Adrenal gland (tissue), 12 donors: Measurements from ENCODE around the gene NOP56. TPM values are rescaled to one million over a fixed set of nuclear protein-coding genes. Genes with fewer than 3 reads are reported as not detected.
A peak's percentile ranks its signal among the peaks of the same experiment; 100 is the strongest.

Experiments used
- DNase-seq, 7 donors: peaks; one replicate each; pipeline ENCODE4 v3.0.0-alpha.2; 2019 to 2020
- H3K27ac ChIP-seq, 5 donors: fragments of 200-600 bp; sonication (generic) in 4 of 5; 1 replicate in 3 of 5; 2 replicates in 2 of 5; pipeline versions ENCODE4 v1.5.1 to v1.8.0; 2016 to 2020; ENCODE audit warnings: mild to moderate bottlenecking in 1 of 5
- H3K27me3 ChIP-seq: fragments of 200-600 bp; 2 replicates; pipeline ENCODE4 v1.8.0; 2021
- H3K36me3 ChIP-seq, 2 donors: fragments of 200-600 bp; replicated peaks in 1 of 2; 1 replicate in 1 of 2; 2 replicates in 1 of 2; pipeline versions ENCODE4 v1.5.1 to v1.8.0; 2018 to 2022
- H3K4me1 ChIP-seq, 2 donors: fragments of 200-600 bp; replicated peaks in 1 of 2; 1 replicate in 1 of 2; 2 replicates in 1 of 2; pipeline versions ENCODE4 v1.5.1 to v1.8.0; 2018 to 2021
- H3K4me3 ChIP-seq, 4 donors: fragments of 200-600 bp; sonication (generic) in 3 of 4; one replicate each; pipeline ENCODE4 v1.5.1; 2016 to 2018
- H3K9me3 ChIP-seq, 3 donors: fragments of 200-600 bp; sonication (generic) in 1 of 3; replicated peaks in 1 of 3; 1 replicate in 2 of 3; 2 replicates in 1 of 3; pipeline versions ENCODE4 v1.5.1 to v1.8.0; 2016 to 2021
- CTCF ChIP-seq, 6 experiments: fragments of 450-650 bp in 4 of 6; fragments of 200-600 bp in 2 of 6; sonication (generic) in 1 of 6; IDR thresholded peaks; 1 replicate in 5 of 6; 2 replicates in 1 of 6; pipeline versions ENCODE4 v1.5.1 to v1.8.0; 2016 to 2021; ENCODE audit warnings: antibody characterized with exemption in 6 of 6, mild to moderate bottlenecking in 2 of 6, moderate library complexity in 1 of 6
- POLR2A ChIP-seq, 2 donors: fragments of 450-650 bp; IDR thresholded peaks; one replicate each; pipeline ENCODE4 v1.6.1; 2017; ENCODE audit warnings: antibody characterized with exemption in 2 of 2, mild to moderate bottlenecking in 2 of 2, moderate library complexity in 1 of 2
- WGBS, 4 donors: extraction: QIAGEN DNeasy Blood & Tissue Kit in 2 of 4; methylation state at CpG; one replicate each; pipeline versions ENCODE4 v1.1.5 to v1.1.7; 2013 to 2017; 5-methylcytosine and 5-hydroxymethylcytosine counted together
- intact Hi-C, 2 donors: fragments of 100-400 bp; cut with DNase I; formaldehyde crosslinking; loops; one replicate each; pipeline versions ENCODE4 v1.14.1 to v1.15.0; 2022 to 2023
- polyA plus RNA-seq, 3 donors: library from polyadenylated mRNA; stranded (reverse); fragments of 200-250 nt in 2 of 3; fragments of 350-450 nt in 1 of 3; fragmentation: Illumina TruSeq in 1 of 3; extraction: RNeasy Lipid Tissue Mini Kit (QIAGEN cat#74804) in 1 of 3; gene quantifications; one replicate each; pipeline ENCODE4 v1.2.3, GENCODE V29; 2013 to 2014
- total RNA-seq, 9 donors: library from RNA; depleted of rRNA in 4 of 9; stranded (reverse); fragments of >200 nt in 4 of 9; fragments of 120-200 nt in 1 of 9; fragmentation: NEBNext Ultra II Directional in 1 of 9; extraction: Animal tissue kit (Norgen Biotek cat#: 25700) in 1 of 9; gene quantifications; one replicate each; pipeline versions ENCODE4 v1.1.0 to v1.2.4, GENCODE V29; 2013 to 2023
- donor health status: healthy with polysubstance abuse.
- donor health status: Bipolar disorder and iron deficiency.
- donor health status: DM: yes; HTN: yes; CAD: no.
- donor health status: DM: no; HTN: no; CAD: no.
- donor health status: DM: no; HTN: no; CAD: no.
- donor health status: DM: yes; HTN: yes; CAD: no.

Gene NOP56
- total and polyA plus RNA-seq, 12 donors, result 52.5 to 181 (median 91.3) TPM

GRCh38 chr20:2663364-2663886 lies 11.0 kb downstream of the NOP56 start:
- peaks cover 0 to 41% of the 10 kb centered on the region in 2 donors for H3K36me3 ChIP-seq
- peak overlapping the region in 4 of 5 donors; percentile 83 to 91 (median 86) for H3K27ac ChIP-seq
- 4 to 6% (median 4%) methylated on average over 9 to 13 of the region's 13 CpGs for WGBS, 4 donors
- TF ChIP-seq CTCF (IDR thresholded peaks at IDR 0.05) (no peak), POLR2A (IDR thresholded peaks at IDR 0.05) (no peak)
- H3K4me1 ChIP-seq, result peaks cover 10 to 12% of the 10 kb centered on the region in 2 donors
- H3K4me3 ChIP-seq, result peak overlapping the region; percentile 38 to 80 (median 68)
- H3K27me3 ChIP-seq, result no peaks in the 10 kb centered on the region
- DNase-seq, result no peak
- H3K9me3 ChIP-seq, result no peaks in the 10 kb centered on the region
- intact Hi-C loops, result no loop called here

- peaks cover 0 to 34% of the 10 kb centered on the region in 2 donors for H3K36me3 ChIP-seq
- TF ChIP-seq CTCF (IDR thresholded peaks at IDR 0.05), result no peak
- TF ChIP-seq POLR2A (IDR thresholded peaks at IDR 0.05), result peak; percentile 69 to 72
- H3K27ac ChIP-seq, result peak within 1 kb of the TSS; percentile 75 to 91 (median 85)
- no peaks in the 10 kb centered on the region for H3K9me3 ChIP-seq
- intact Hi-C loops, result no loop called here
- H3K27me3 ChIP-seq, result no peaks in the 10 kb centered on the region
- peak; percentile 91 to 98 (median 94) for DNase-seq
- WGBS, 4 donors, result 4 to 14% (median 8%) methylated on average over 30 to 49 of the region's 49 CpGs
- H3K4me3 ChIP-seq, result peak within 1 kb of the TSS; percentile 38 to 80 (median 68)
- H3K4me1 ChIP-seq, result peaks cover 10 to 12% of the 10 kb centered on the region in 2 donors
Measured at GRCh38 chr20:2663887-2664719, 11.7 kb downstream of the NOP56 start, which contains the start of gene IDH3B. Gene IDH3B (minus strand): TSS chr20:2664216. CDS start chr20:2664188, 28 bp downstream.

GRCh38 chr20:2671977-2672376 lies 19.5 kb downstream of the NOP56 start:
- Histone ChIP-seq H3K9me3 (no peaks in the 10 kb centered on the region), H3K27ac (no peak overlapping the region), H3K27me3 (no peaks in the 10 kb centered on the region), H3K4me1 (no peaks in the 10 kb centered on the region), H3K4me3 (no peak overlapping the region), H3K36me3 (no peaks in the 10 kb centered on the region)
- intact Hi-C loops, result no loop called here
- WGBS, 4 donors, result 19 to 30% (median 23%) methylated on average over 3 to 4 of the region's 4 CpGs
- no peak for DNase-seq
- TF ChIP-seq POLR2A (IDR thresholded peaks at IDR 0.05), result no peak

GRCh38 chr20:2672446-2672845 lies 20.0 kb downstream of the NOP56 start:
- Histone ChIP-seq H3K4me1 (no peaks in the 10 kb centered on the region), H3K36me3 (no peaks in the 10 kb centered on the region), H3K4me3 (no peak overlapping the region), H3K27me3 (no peaks in the 10 kb centered on the region), H3K27ac (no peak overlapping the region), H3K9me3 (no peaks in the 10 kb centered on the region)
- WGBS, 4 donors, result 57 to 79% (median 65%) methylated on average over 3 of the region's 3 CpGs
- no peak for TF ChIP-seq CTCF (IDR thresholded peaks at IDR 0.05)
- no peak for DNase-seq
- intact Hi-C loops, result no loop called here
